A673 (cell line): ENCODE measurements around the gene RXFP4. TPM values are rescaled to one million over a fixed set of nuclear protein-coding genes. Genes with fewer than 3 reads are reported as not detected.

Source experiments
- BruUV-seq: library from RNA; stranded (reverse); fragments of 400-500 nt; replicated peaks from 2 replicates; lab custom pipeline; 2021; lab: Mats Ljungman, UMichigan
- CTCF ChIA-PET: fragments of 300-600 bp; sonication (Branson Sonifier 250); formaldehyde crosslinking; loops from one replicate; lab custom pipeline; 2022; ENCODE audit warnings: antibody characterized with exemption; lab: Charles Lee
- POLR2A ChIA-PET: fragments of 300-600 bp; sonication (Branson Sonifier 250); formaldehyde crosslinking; loops from one replicate; lab custom pipeline; 2022; ENCODE audit warnings: antibody characterized with exemption; ENCODE audit not compliant: low non-redundant PET; lab: Charles Lee
- DNase-seq: peaks from one replicate; pipeline ENCODE4 v3.0.0-alpha.2; 2015; ENCODE audit warnings: low spot score
- H3K27ac ChIP-seq: fragments of 200-600 bp; sonication (generic); 2 replicates; pipeline ENCODE4 v1.5.1; 2016; ENCODE audit warnings: mixed run types, low read depth, mild to moderate bottlenecking, mixed read lengths, antibody characterized with exemption, low read length; ENCODE audit not compliant: poor library complexity, severe bottlenecking
- H3K27me3 ChIP-seq: fragments of 200-600 bp; sonication (generic); replicated peaks from 2 replicates; pipeline ENCODE4 v1.6.1; 2017; ENCODE audit warnings: mixed run types, low read depth, mild to moderate bottlenecking, mixed read lengths, antibody characterized with exemption, low read length; ENCODE audit not compliant: insufficient read depth, poor library complexity
- H3K36me3 ChIP-seq: fragments of 200-600 bp; sonication (generic); 2 replicates; pipeline ENCODE4 v1.6.1; 2016; ENCODE audit warnings: mixed run types, mild to moderate bottlenecking, mixed read lengths, antibody characterized with exemption, low read length; ENCODE audit not compliant: insufficient read depth, poor library complexity, severe bottlenecking
- H3K4me1 ChIP-seq: fragments of 200-600 bp; sonication (generic); 2 replicates; pipeline ENCODE4 v1.6.1; 2017; ENCODE audit warnings: mixed run types, mild to moderate bottlenecking, mixed read lengths, antibody characterized with exemption, low read length; ENCODE audit not compliant: insufficient read depth, poor library complexity, severe bottlenecking
- H3K4me3 ChIP-seq: fragments of 200-600 bp; sonication (generic); 2 replicates; pipeline ENCODE4 v1.5.1; 2016; ENCODE audit warnings: low read depth, mixed run types, mild to moderate bottlenecking, mixed read lengths, low read length; ENCODE audit not compliant: poor library complexity, severe bottlenecking
- H3K9me3 ChIP-seq: fragments of 200-600 bp; sonication (generic); 2 replicates; pipeline ENCODE4 v1.6.1; 2016; ENCODE audit warnings: mixed run types, low read depth, mild to moderate bottlenecking, mixed read lengths, antibody characterized with exemption, low read length; ENCODE audit not compliant: poor library complexity, severe bottlenecking
- CTCF ChIP-seq: fragments of 300-800, 200-600 bp; sonication (generic); conservative IDR thresholded peaks from 2 replicates; pipeline ENCODE4 v1.5.1; 2017; ENCODE audit warnings: low read depth, mild to moderate bottlenecking, antibody characterized with exemption, low read length, moderate library complexity, mixed read lengths
- EZH2 ChIP-seq: fragments of 200-600 bp; sonication (generic); IDR thresholded peaks from 2 replicates; pipeline ENCODE4 v1.6.1; 2017; ENCODE audit warnings: borderline replicate concordance, low read depth, mild to moderate bottlenecking, mixed read lengths, antibody characterized with exemption, low read length; ENCODE audit not compliant: poor library complexity, severe bottlenecking
- intact Hi-C: fragments of 100-400 bp; cut with micrococcal nuclease; formaldehyde crosslinking; loops from one replicate; pipeline ENCODE4 v1.10.0; 2022; ENCODE audit not compliant: unreplicated experiment
- total RNA-seq: library from RNA; stranded (reverse); gene quantifications from 2 replicates; pipeline ENCODE4 v1.2.3, GENCODE V29; 2021

The RXFP4 gene
- total RNA-seq, 1 experiment from 2014 or later: not detected

GRCh38 chr1:155931332-155932038 is 10.0 kb upstream of the RXFP4 start:
- POLR2A ChIA-PET: interaction anchor here (0.6 kb wide), 1 partner anchor 140 kb away, joined by 4 read pairs; no protein-coding TSS in a partner anchor
- no peak for TF ChIP-seq CTCF
- no peak for TF ChIP-seq EZH2
- peak overlapping the region; percentile 67 for H3K4me3 ChIP-seq
- no TSS peak for BruUV-seq
- no peak overlapping the region for H3K27ac ChIP-seq
- peaks cover 71% of the 10 kb centered on the region for H3K36me3 ChIP-seq
- DNase-seq: no peak
- CTCF ChIA-PET: no interaction called here
- H3K9me3 ChIP-seq: no peaks in the 10 kb centered on the region
- intact Hi-C loops: no loop called here
- H3K27me3 ChIP-seq: no peaks in the 10 kb centered on the region
- H3K4me1 ChIP-seq: peaks cover 32% of the 10 kb centered on the region

GRCh38 chr1:155932081-155932480 is 9.4 kb upstream of the RXFP4 start:
- intact Hi-C loops: no loop called here
- Histone ChIP-seq H3K4me1 (peaks cover 32% of the 10 kb centered on the region), H3K27me3 (no peaks in the 10 kb centered on the region), H3K9me3 (no peaks in the 10 kb centered on the region), H3K36me3 (peaks cover 65% of the 10 kb centered on the region), H3K4me3 (peak overlapping the region; percentile 67), H3K27ac (no peak overlapping the region)
- no TSS peak for BruUV-seq
- ChIA-PET POLR2A (no interaction called here), CTCF (no interaction called here)
- no peak for TF ChIP-seq EZH2
- TF ChIP-seq CTCF: no peak
- DNase-seq: no peak

- intact Hi-C loops: no loop called here
- no peak for TF ChIP-seq CTCF
- TF ChIP-seq EZH2: no peak
- CTCF ChIA-PET: no interaction called here
- Histone ChIP-seq H3K27me3 (no peaks in the 10 kb centered on the region), H3K4me1 (peaks cover 32% of the 10 kb centered on the region), H3K36me3 (peaks cover 61% of the 10 kb centered on the region), H3K27ac (no peak overlapping the region), H3K9me3 (no peaks in the 10 kb centered on the region), H3K4me3 (peak overlapping the region; percentile 67)
- no peak for DNase-seq
- BruUV-seq: no TSS peak
- POLR2A ChIA-PET: no interaction called here
Observed at GRCh38 chr1:155932487-155932886, 9.0 kb upstream of the RXFP4 start.
